Stimulated activated CD8-positive, alpha-beta memory T cell treated with anti-CD3 and anti-CD28 coated beads, Interleukin-12 subunit alpha, Interleukin-12 subunit beta, amount 100 ng/mL, for 4 hours (primary cell): ENCODE data around the gene NSF.

Source experiments
- DNase-seq: peaks from one replicate; pipeline ENCODE4 v3.0.0-alpha.2; 2020; ENCODE audit warnings: low read depth

NSF gene

DNA sequence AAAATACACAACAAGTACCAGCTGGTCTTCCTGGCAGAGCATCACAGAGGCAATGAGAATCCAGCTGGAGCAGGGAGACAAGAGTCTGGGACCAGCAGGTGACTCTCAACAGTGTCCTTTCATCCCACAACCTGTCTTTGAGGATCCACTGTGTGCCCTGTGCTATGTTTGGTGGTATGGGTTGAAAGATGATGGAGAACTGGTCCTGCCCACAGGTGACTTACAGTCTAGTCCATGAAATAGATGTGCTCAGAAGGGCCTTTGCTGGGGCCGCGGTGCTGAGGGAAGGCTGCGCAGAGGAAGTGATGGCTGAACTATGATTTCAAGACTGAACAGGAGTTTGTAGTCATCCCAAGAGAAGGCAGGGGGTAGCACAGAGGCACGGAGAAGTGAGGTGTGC, 210.1 kb downstream of the NSF start:
- no peak for DNase-seq

GRCh38 chr17:46802800-46803199, 212.3 kb downstream of the NSF start:
- DNase-seq = no peak

GRCh38 chr17:46803544-46803943, 213.1 kb downstream of the NSF start:
- DNase-seq = no peak

- no peak for DNase-seq
Observed at GRCh38 chr17:46805771-46806170, 215.3 kb downstream of the NSF start.
